Fibroblast of lung (primary cell): ENCODE results near the gene GALNT7. TPM values are rescaled to one million over a fixed set of nuclear protein-coding genes. Genes with fewer than 3 reads are reported as not detected.
A peak's percentile ranks its signal among the peaks of the same experiment; 100 is the strongest.

Experiments
- DNase-seq, 2 donors: peaks; one replicate each; pipeline versions ENCODE4 v3.0.0 to v3.0.0-alpha.2; 2010; ENCODE audit warnings: low read depth in 2 of 2
- H2AFZ ChIP-seq: 2 replicates; pipeline ENCODE4 v1.5.1; 2012; ENCODE audit warnings: low read length, control low read depth, inconsistent platforms
- H3K27ac ChIP-seq: 2 replicates; pipeline ENCODE4 v1.5.1; 2011; ENCODE audit warnings: low read length, control low read depth; ENCODE audit not compliant: insufficient read depth
- H3K27me3 ChIP-seq: 2 replicates; pipeline ENCODE4 v1.5.1; 2011; ENCODE audit warnings: mild to moderate bottlenecking, low read length; ENCODE audit not compliant: control insufficient read depth, insufficient read depth
- H3K36me3 ChIP-seq: 2 replicates; pipeline ENCODE4 v1.5.1; 2011; ENCODE audit warnings: low read length; ENCODE audit not compliant: control insufficient read depth, insufficient read depth
- H3K4me1 ChIP-seq: 2 replicates; pipeline ENCODE4 v1.5.1; 2011; ENCODE audit warnings: low read length; ENCODE audit not compliant: control insufficient read depth, insufficient read depth; ENCODE audit errors: extremely low read depth
- H3K4me2 ChIP-seq: 2 replicates; pipeline ENCODE4 v1.5.1; 2011; ENCODE audit warnings: low read length, control low read depth; ENCODE audit not compliant: insufficient read depth; ENCODE audit errors: extremely low read depth
- H3K4me3 ChIP-seq, 4 experiments: fragments of 200-600 bp in 1 of 4; sonication (generic) in 1 of 4; replicated peaks in 1 of 4; 2 replicates each; pipeline ENCODE4 v1.5.1; 2011 to 2016; ENCODE audit warnings: low read length in 4 of 4, low read depth in 3 of 4, mild to moderate bottlenecking in 3 of 4, control low read depth in 2 of 4, inconsistent platforms in 1 of 4, mixed read lengths in 1 of 4; ENCODE audit not compliant: insufficient read depth in 1 of 4; ENCODE audit errors: control extremely low read depth in 1 of 4
- H3K79me2 ChIP-seq: 2 replicates; pipeline ENCODE4 v1.5.1; 2012; ENCODE audit warnings: mild to moderate bottlenecking, low read length, inconsistent platforms; ENCODE audit not compliant: control insufficient read depth, insufficient read depth
- H3K9ac ChIP-seq: 2 replicates; pipeline ENCODE4 v1.5.1; 2011; ENCODE audit warnings: mild to moderate bottlenecking, low read length, control low read depth; ENCODE audit not compliant: insufficient read depth
- H3K9me3 ChIP-seq: 2 replicates; pipeline ENCODE4 v1.5.1; 2012; ENCODE audit warnings: low read depth, low read length; ENCODE audit not compliant: control insufficient read depth, insufficient read depth
- H4K20me1 ChIP-seq: 2 replicates; pipeline ENCODE4 v1.5.1; 2011; ENCODE audit warnings: low read length; ENCODE audit not compliant: control insufficient read depth, insufficient read depth; ENCODE audit errors: extremely low read depth
- CTCF ChIP-seq, 2 donors: IDR thresholded peaks in 1 of 2; conservative IDR thresholded peaks in 1 of 2; 1 replicate in 1 of 2; 2 replicates in 1 of 2; pipeline ENCODE4 v1.5.1; 2011 to 2012; ENCODE audit warnings: low read length in 2 of 2, control low read depth in 1 of 2, inconsistent platforms in 1 of 2, low read depth in 1 of 2, mild to moderate bottlenecking in 1 of 2
- EZH2 ChIP-seq: IDR thresholded peaks from 2 replicates; pipeline ENCODE4 v1.5.1; 2012; ENCODE audit warnings: low read length, control low read depth, mild to moderate bottlenecking; ENCODE audit errors: missing control alignments
- polyA plus RNA-seq, 2 donors: library from polyadenylated mRNA; depleted of rRNA in 1 of 2; stranded (reverse) in 1 of 2; unstranded in 1 of 2; fragments of >200 nt; gene quantifications; 2 replicates each; pipeline ENCODE4 v1.2.1, GENCODE V29; 2011 to 2012; ENCODE audit warnings: missing spikeins in 1 of 2
- total RNA-seq: library from RNA; depleted of rRNA; stranded (reverse); fragments of >200 nt; gene quantifications from 2 replicates; pipeline ENCODE4 v1.2.1, GENCODE V29; 2014

GALNT7 gene
- total and polyA plus RNA-seq, 2 donors (not counting 1 experiment from before 2014, with no cell fraction given), result 40.4 to 45.4 TPM

- H3K27ac ChIP-seq, result no peak overlapping the region
- no peak overlapping the region for H3K9ac ChIP-seq
- H2AFZ ChIP-seq, result no peak overlapping the region
- no peak for TF ChIP-seq EZH2
- no peak for TF ChIP-seq CTCF (conservative IDR thresholded peaks at IDR 0.05 in 1 of 2, IDR thresholded peaks at IDR 0.05 in 1 of 2; ENCODE audit: low read depth in 1 of 2, low read length in 2 of 2)
- no peaks in the 10 kb centered on the region for H3K27me3 ChIP-seq
- no peak overlapping the region for H3K4me2 ChIP-seq
- H3K36me3 ChIP-seq, result no peaks in the 10 kb centered on the region
- no peaks in the 10 kb centered on the region for H4K20me1 ChIP-seq
- no peaks in the 10 kb centered on the region for H3K9me3 ChIP-seq
- no peaks in the 10 kb centered on the region for H3K4me1 ChIP-seq
- H3K79me2 ChIP-seq, result no peaks in the 10 kb centered on the region
- no peak for DNase-seq
- H3K4me3 ChIP-seq, result no peak overlapping the region
Measured at GRCh38 chr4:173152104-173152503, 16.5 kb upstream of the GALNT7 start.

- Histone ChIP-seq H3K9ac (no peak overlapping the region), H2AFZ (no peak overlapping the region), H3K4me1 (no peaks in the 10 kb centered on the region), H3K36me3 (no peaks in the 10 kb centered on the region), H3K4me2 (no peak overlapping the region), H4K20me1 (no peaks in the 10 kb centered on the region), H3K79me2 (no peaks in the 10 kb centered on the region), H3K4me3 (no peak overlapping the region), H3K9me3 (no peaks in the 10 kb centered on the region), H3K27me3 (no peaks in the 10 kb centered on the region), H3K27ac (no peak overlapping the region)
- DNase-seq, result no peak
- TF ChIP-seq CTCF (conservative IDR thresholded peaks at IDR 0.05 in 1 of 2, IDR thresholded peaks at IDR 0.05 in 1 of 2; ENCODE audit: low read depth in 1 of 2, low read length in 2 of 2) (no peak), EZH2 (no peak)
Measured at GRCh38 chr4:173153445-173153844, 15.2 kb upstream of the GALNT7 start.

- no peaks in the 10 kb centered on the region for H3K4me1 ChIP-seq
- DNase-seq, result peak in 1 of 2 donors; percentile 33
- no peak overlapping the region for H3K27ac ChIP-seq
- no peaks in the 10 kb centered on the region for H3K79me2 ChIP-seq
- H3K4me3 ChIP-seq, result no peak overlapping the region
- no peak overlapping the region for H3K9ac ChIP-seq
- H4K20me1 ChIP-seq, result no peaks in the 10 kb centered on the region
- no peaks in the 10 kb centered on the region for H3K9me3 ChIP-seq
- H3K4me2 ChIP-seq, result no peak overlapping the region
- H3K27me3 ChIP-seq, result no peaks in the 10 kb centered on the region
- TF ChIP-seq CTCF (conservative IDR thresholded peaks at IDR 0.05 in 1 of 2, IDR thresholded peaks at IDR 0.05 in 1 of 2; ENCODE audit: low read depth in 1 of 2, low read length in 2 of 2), result no peak
- TF ChIP-seq EZH2, result no peak
- H2AFZ ChIP-seq, result no peak overlapping the region
- H3K36me3 ChIP-seq, result no peaks in the 10 kb centered on the region
Measured at GRCh38 chr4:173159791-173160190, 8.8 kb upstream of the GALNT7 start.
